ENCODE data around the gene MCRIP2.

Gene MCRIP2

GRCh38 chr16:672371-672770 lies 30.7 kb downstream of the MCRIP2 start:
- DNase-seq = no peak

DNA sequence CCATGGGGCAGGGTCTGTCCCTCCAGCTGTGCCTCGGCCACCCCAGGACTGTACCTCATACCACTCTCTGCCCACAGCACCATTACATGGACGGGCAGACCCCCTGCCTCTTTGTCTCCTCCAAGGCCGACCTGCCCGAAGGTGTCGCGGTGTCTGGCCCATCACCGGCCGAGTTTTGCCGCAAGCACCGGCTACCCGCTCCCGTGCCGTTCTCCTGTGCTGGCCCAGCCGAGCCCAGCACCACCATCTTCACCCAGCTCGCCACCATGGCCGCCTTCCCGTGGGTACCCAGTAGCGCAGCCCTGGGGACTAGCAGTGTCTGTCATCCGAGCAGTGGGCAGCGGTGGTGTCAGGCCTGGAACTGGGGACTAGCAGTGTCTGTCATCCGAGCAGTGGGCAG lies 31.2 kb downstream of the MCRIP2 start:
- DNase-seq = no peak

- DNase-seq = no peak
Measured at GRCh38 chr16:673399-673991, 31.9 kb downstream of the MCRIP2 start.

DNA sequence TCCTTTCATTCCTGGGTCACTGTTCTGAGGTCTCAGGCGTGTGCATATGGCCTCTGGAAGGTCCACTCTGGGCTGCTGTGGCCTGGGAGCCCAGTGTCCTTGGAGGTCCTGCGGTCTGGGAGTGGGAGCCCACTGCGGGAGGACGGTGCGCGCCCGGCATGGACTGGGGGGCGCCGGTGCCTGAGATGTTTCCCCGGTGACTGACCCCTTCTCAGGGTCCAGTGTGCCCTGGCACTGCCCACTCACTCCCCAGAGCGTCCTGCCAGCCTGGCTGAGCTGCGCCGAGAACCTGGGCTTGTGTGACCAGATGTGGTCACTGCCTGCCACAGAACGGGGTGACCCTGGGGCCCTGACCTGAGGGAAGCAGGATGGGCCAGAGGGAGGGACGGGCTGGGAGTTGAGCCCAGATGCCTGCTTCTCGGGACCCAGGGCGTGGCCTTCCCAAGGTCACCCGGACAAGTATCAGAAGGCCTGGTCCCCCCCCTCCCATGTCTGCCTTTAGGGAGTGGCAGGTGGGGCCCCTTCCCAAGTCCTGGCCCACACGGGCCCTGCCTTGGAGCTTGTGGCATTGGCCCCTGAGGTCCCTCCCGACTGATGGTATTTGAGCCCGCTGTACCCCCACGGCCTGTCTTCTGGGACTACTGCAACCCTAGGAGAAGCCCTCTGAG lies 32.7 kb downstream of the MCRIP2 start:
- no peak for DNase-seq

- DNase-seq = no peak
Measured at GRCh38 chr16:674968-675883, 33.6 kb downstream of the MCRIP2 start, which contains the start of gene RHBDL1. RHBDL1 (plus strand) TSS chr16:675671; CDS start chr16:675791, 120 bp downstream.

- DNase-seq = no peak
Measured at GRCh38 chr16:675884-676564, 34.4 kb downstream of the MCRIP2 start.

DNA sequence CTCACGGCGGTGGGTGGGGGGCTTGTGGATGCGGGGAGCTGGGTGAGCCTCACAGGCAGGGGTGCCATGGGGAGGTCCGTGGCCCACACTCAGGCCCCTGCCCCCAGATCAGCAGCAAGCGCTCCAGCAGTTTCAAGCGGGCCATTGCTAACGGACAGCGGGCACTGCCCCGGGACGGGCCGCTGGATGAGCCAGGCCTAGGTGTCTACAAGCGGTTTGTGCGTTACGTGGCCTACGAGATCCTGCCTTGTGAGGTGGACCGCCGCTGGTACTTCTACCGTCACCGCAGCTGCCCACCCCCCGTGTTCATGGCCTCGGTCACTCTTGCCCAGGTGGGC lies 34.9 kb downstream of the MCRIP2 start:
- DNase-seq = no peak

GRCh38 chr16:676913-677312 lies 35.3 kb downstream of the MCRIP2 start:
- DNase-seq = peak; percentile 92

DNA sequence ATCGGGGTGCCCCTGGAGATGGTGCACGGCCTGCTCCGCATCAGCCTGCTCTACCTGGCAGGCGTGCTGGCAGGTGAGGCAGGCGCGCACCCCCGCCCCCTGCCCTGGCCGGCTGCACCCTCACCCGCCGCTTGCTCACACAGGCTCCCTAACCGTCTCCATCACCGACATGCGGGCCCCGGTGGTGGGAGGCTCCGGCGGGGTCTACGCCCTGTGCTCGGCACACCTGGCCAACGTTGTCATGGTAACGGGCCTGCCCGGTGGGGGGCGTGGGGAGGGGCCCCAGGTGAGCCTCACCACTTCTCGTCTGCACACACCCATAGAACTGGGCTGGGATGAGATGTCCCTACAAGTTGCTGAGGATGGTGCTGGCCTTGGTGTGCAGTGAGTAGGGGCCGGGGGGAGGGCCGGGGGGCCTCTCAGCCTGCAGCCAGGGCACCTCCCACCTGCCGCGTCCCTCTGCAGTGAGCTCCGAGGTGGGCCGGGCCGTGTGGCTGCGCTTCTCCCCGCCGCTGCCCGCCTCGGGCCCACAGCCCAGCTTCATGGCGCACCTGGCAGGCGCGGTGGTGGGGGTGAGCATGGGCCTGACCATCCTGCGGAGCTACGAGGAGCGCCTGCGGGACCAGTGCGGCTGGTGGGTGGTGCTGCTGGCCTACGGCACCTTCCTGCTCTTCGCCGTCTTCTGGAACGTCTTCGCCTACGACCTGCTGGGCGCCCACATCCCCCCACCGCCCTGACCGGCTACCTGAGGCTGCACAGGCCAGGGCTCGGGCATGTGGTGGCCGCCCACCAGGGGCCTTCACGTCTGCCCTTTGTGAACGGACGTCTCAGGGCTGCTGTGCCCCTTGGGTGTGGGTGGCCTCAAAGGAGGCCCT lies 35.9 kb downstream of the MCRIP2 start:
- peak; percentile 79 for DNase-seq

DNA sequence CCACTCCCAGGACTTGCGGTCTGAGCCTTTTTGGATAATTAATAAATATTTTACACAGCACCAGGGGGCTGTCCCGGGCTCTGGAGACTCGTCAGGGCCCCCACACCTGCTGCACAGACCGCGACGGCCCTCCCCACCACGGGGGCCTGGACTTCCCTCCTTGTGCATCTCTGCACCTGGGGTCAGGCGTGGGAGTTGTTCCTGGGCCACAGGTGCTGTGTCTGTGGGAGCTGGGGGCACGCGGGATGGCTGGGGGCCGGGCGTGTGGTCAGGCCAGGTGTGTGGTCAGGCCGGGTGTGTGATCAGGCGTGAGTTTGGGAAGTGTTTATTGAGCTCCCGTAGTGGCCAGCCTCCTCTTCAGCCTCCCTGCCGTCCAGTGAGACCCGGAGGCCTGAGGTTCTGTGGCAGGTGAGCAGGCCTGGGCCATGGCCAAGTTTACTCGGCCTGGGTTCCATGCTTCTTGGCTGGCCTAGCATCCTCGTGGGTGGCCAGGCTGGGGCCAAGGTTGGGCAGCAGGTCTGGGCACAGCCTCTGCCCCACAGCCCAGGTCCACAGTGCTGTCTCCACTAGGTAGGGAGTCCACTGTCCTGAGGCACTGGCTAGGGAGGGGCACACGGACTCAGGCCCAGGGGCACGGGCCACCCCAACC lies 36.7 kb downstream of the MCRIP2 start:
- DNase-seq = no peak

DNA sequence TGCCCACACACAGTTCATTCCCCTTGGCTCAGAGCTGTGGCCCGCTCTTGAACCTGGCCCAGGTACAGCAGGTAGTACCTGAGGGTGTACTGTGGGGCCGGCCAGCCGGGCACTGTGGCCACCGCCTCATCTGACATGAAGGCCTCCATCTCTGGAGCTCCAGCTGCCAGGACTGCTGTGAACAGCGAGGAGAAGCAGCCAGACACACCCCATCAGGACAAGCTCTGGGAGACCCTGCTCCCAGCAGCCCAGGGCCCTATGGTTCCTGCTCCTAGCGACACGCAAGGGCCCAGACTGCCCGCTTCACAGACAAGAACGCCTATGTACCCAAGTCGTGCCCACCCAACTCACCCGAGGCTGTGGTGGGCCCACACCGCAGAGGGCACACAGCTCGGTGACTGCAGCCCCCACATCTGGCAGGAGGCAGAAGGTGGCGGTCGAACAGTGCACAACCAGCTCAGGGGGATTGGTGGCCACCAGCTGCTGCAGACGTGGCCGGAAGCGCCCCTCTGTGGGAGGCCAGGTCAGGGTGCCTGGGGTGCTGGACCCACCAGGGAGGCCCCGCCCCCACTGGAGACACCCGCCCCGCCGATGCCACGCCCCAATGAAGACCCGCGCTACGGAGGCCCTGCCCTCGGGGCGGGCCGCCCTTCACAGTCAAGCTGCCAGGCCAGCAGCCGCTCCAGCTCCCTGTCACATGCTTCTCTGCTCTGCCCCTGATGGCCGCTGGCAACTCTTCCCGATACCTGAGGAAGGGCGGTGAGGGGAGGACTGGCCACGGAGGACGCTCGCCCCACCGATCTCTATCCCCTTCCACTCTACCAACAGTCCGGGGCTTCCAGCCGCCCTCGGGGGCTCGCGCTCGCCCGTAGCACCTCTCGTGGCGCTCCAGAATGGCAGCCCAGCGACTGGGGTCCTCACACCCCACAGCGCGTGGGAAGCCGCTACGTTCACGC lies 37.5 kb downstream of the MCRIP2 start:
- DNase-seq = no peak

DNA sequence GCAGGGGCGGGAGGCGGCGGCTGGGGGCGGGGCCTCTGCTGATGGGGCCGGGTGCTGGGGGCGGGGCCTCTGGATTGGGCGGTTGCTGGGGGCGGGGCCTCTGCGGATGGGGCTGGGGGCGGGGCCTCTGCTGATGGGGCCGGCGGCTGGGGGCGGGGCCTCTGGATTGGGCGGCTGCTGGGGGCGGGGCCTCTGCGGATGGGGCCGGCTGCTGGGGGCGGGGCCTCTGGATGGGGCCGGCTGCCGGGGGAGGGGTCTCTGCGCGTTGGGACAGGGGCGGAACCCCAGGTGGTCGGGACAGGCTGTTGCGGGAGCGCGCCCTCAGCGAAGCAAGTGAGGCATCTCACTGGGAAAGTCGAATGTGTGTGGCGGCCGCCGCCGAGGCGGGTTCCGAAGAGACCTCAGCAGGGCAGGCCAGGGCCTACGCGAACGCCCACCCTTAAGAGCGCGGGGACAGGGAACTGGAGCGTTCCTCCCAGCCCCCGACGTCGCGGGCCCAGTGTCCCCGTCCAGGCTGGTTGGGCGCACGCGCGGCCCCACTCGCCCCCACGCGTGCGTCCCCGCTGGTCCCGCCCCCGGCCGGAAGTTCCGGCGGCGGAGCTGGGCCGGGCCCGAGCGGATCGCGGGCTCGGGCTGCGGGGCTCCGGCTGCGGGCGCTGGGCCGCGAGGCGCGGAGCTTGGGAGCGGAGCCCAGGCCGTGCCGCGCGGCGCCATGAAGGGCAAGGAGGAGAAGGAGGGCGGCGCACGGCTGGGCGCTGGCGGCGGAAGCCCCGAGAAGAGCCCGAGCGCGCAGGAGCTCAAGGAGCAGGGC lies 38.4 kb downstream of the MCRIP2 start, which contains the start of gene STUB1:
TSS of gene STUB1 (plus strand) at position 597 of the 811 bp plus-strand sequence. CDS start at position 713, 116 bp downstream.
- DNase-seq = no peak

- no peak for DNase-seq
Measured at GRCh38 chr16:680625-680945, 39.0 kb downstream of the MCRIP2 start.

DNA sequence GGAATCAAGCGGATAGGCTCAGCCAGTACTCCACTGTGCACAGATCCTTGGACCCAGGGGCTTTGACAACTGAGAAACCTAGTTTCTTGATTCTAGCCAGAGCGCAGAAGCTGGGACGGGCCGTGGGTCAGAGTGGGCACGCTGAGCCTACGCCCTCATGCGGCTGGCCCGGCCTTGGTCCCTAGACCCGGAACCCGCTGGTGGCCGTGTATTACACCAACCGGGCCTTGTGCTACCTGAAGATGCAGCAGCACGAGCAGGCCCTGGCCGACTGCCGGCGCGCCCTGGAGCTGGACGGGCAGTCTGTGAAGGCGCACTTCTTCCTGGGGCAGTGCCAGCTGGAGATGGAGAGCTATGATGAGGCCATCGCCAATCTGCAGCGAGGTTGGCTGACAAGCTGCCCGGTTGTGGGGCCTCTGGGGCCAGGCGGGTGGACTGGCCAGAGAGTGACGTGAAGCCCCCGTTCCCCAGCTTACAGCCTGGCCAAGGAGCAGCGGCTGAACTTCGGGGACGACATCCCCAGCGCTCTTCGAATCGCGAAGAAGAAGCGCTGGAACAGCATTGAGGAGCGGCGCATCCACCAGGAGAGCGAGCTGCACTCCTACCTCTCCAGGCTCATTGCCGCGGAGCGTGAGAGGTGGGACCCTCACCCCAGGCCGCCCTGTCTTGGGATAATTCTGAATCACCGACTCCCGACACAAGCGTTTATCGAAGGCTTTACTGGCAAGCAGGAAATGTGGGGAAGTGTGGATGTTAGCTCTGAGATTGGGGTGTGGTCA lies 39.5 kb downstream of the MCRIP2 start:
- DNase-seq = no peak

DNA sequence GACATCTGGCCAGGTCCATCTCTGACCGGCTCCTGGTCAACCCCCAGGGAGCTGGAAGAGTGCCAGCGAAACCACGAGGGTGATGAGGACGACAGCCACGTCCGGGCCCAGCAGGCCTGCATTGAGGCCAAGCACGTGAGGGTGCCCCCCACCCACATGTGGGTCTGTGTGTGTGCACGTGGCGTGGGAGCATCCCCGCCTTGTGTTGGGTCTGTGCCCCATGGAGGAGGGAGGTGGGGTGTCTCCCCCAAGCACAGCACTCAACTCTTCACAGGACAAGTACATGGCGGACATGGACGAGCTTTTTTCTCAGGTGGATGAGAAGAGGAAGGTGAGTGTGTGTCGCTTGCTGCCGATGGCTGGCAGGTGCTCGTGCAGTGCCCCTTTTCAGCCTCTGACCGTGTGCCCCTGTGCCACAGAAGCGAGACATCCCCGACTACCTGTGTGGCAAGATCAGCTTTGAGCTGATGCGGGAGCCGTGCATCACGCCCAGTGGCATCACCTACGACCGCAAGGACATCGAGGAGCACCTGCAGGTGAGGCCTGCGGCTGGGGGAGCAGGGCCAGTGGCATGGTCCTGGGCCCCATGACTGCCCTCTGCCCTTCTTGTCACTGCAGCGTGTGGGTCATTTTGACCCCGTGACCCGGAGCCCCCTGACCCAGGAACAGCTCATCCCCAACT lies 40.3 kb downstream of the MCRIP2 start:
- no peak for DNase-seq

DNA sequence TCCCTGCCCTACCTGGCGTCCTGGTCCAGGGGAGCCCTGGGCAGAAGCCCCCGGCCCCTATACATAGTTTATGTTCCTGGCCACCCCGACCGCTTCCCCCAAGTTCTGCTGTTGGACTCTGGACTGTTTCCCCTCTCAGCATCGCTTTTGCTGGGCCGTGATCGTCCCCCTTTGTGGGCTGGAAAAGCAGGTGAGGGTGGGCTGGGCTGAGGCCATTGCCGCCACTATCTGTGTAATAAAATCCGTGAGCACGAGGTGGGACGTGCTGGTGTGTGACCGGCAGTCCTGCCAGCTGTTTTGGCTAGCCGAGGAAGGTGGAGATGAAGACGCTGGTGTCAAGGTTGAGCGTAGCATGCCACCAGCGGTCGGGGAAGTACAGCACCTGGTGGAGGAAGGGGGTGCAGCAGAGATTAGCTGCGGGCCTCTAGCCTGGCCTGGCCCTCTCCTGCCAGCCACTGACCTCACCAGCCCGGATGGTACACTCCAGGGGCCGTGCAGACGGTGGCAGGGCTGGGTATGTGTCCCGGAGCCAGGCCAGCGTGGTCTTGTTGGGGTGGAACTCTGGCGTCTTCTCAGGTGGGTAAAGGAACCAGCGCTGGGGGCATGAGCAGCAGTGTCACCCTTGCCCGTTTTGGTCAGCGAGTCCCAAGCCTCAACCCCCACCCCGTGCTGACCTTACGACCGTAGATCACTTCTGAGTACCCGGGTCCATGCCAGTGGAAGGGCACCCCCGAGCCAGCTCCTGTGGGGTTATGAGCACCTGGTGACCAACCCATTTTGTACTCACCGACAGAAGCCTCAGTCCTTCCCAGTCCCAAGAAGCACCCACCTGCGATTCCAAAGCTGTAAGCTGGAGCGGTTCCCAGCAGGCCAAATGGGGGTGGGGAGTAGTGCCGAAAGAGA lies 41.1 kb downstream of the MCRIP2 start:
- DNase-seq = no peak

Data from DMS79 (cell line).